Lung (tissue), 12 donors: ENCODE results near the gene KIF23. TPM values are rescaled to one million over a fixed set of nuclear protein-coding genes. Genes with fewer than 3 reads are reported as not detected.

Experiments
- ATAC-seq: fragments of 200-7000 bp; cut with Tn5 transposase; one replicate; pipeline ENCODE4 v1.9.1; 2020; ENCODE audit warnings: moderate number of reproducible peaks; ENCODE audit not compliant: insufficient read depth, low FRiP score
- DNase-seq, 3 donors: peaks; one replicate each; pipeline ENCODE4 v3.0.0-alpha.2; 2013 to 2017
- H3K27ac ChIP-seq, 2 donors: one replicate each; pipeline ENCODE4 v1.5.1; 2013; ENCODE audit warnings: mild to moderate bottlenecking in 2 of 2, moderate library complexity in 2 of 2, control low read depth in 1 of 2, inconsistent platforms in 1 of 2, low read depth in 1 of 2, low read length in 1 of 2
- H3K27me3 ChIP-seq, 3 donors: one replicate each; pipeline ENCODE4 v1.5.1; 2013; ENCODE audit warnings: low read length in 2 of 3; ENCODE audit not compliant: control insufficient read depth in 3 of 3, insufficient read depth in 3 of 3
- H3K36me3 ChIP-seq, 4 donors: one replicate each; pipeline ENCODE4 v1.5.1; 2013; ENCODE audit warnings: low read length in 4 of 4, mild to moderate bottlenecking in 1 of 4, moderate library complexity in 1 of 4; ENCODE audit not compliant: control insufficient read depth in 4 of 4, insufficient read depth in 4 of 4
- H3K4me1 ChIP-seq, 5 donors: one replicate each; pipeline ENCODE4 v1.5.1; 2013; ENCODE audit warnings: low read length in 5 of 5, mild to moderate bottlenecking in 2 of 5, moderate library complexity in 1 of 5; ENCODE audit not compliant: control insufficient read depth in 5 of 5, insufficient read depth in 5 of 5
- H3K4me3 ChIP-seq: one replicate; pipeline ENCODE4 v1.5.1; 2013; ENCODE audit warnings: mild to moderate bottlenecking, control low read depth, moderate library complexity
- H3K9ac ChIP-seq, 2 donors: one replicate each; pipeline ENCODE4 v1.5.1; 2013; ENCODE audit warnings: low read length in 2 of 2, control low read depth in 1 of 2; ENCODE audit not compliant: insufficient read depth in 1 of 2
- H3K9me3 ChIP-seq, 4 donors: one replicate each; pipeline ENCODE4 v1.5.1; 2013; ENCODE audit warnings: low read length in 3 of 4, mild to moderate bottlenecking in 1 of 4, moderate library complexity in 1 of 4; ENCODE audit not compliant: control insufficient read depth in 4 of 4, insufficient read depth in 3 of 4
- CTCF ChIP-seq: IDR thresholded peaks from 2 replicates; pipeline ENCODE4 v1.5.1; 2012; ENCODE audit warnings: mild to moderate bottlenecking; ENCODE audit errors: control extremely low read depth, extremely low read depth
- WGBS, 2 donors: extraction: QIAGEN DNeasy Blood & Tissue Kit; methylation state at CpG; one replicate each; pipeline ENCODE4 v1.1.7; 2013; 5-methylcytosine and 5-hydroxymethylcytosine counted together
- polyA plus RNA-seq, 2 donors: library from polyadenylated mRNA; stranded (reverse); fragments of 200-250 nt; gene quantifications; one replicate each; pipeline ENCODE4 v1.2.1, GENCODE V29; 2013
- total RNA-seq, 2 donors: library from RNA; depleted of rRNA in 1 of 2; stranded (reverse); fragments of >200 nt in 1 of 2; gene quantifications; one replicate each; pipeline ENCODE4 v1.2.1, GENCODE V29; 2014 to 2021
- donor health status: control.
- donor health status: control.
- donor health status: Bipolar disorder and iron deficiency.
- donor health status: healthy.
- donor health status: DM: yes; HTN: yes; CAD: no.

Gene KIF23
- total and polyA plus RNA-seq, 4 donors: 1.4 to 15.4 (median 1.8) TPM

GRCh38 chr15:69475769-69476358 lies 61.7 kb downstream of the KIF23 start:
- peak; percentile 89 for TF ChIP-seq CTCF
- H3K4me1 ChIP-seq: peaks cover 0 to 5% (median 0%) of the 10 kb centered on the region in 5 donors
- H3K9ac ChIP-seq: no peak overlapping the region
- no peaks in the 10 kb centered on the region for H3K27me3 ChIP-seq
- no peak overlapping the region for H3K27ac ChIP-seq
- no peak overlapping the region for H3K4me3 ChIP-seq
- H3K9me3 ChIP-seq: no peaks in the 10 kb centered on the region
- ATAC-seq (peak; percentile 67), DNase-seq (peak; percentile 82 to 84 (median 82))
- no peaks in the 10 kb centered on the region for H3K36me3 ChIP-seq
- 39 to 41% methylated on average over 8 of the region's 8 CpGs for WGBS, 2 donors

DNA sequence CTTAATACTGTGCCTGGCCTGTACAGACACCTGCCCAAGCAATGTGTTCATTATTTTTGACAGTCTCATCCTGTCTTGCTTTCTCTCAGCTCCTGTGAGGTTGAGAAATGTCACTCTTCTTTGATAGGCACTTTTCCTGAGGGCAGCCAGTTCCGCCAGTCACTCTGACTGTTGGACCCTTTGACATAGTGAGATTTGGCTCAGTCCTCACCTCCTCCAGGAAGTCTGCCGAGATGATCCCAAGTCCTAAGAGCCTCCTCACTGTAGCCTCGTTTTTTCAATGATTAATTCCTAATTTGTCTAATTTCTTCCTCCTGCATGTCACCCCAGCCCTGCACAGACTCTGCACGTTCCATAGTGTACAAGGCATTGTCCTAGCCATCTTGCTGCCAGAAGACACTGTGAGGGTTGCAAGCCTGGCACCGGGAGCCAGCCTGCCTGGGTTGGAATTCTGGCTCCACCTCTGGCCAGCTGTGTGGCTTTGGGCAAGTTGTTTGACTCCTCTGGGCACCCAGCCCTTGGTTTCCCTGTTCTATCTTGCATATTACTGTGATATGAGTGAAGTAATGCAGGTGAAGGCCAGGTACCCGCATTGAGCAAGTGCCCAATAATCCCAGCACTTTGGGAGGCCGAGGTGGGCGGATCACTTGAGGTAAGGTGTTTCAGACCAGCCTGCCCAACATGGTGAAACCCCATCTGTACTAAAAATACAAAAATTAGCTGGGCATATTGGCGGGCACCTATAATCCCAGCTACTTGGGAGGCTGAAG lies 62.7 kb downstream of the KIF23 start:
- Histone ChIP-seq H3K36me3 (no peaks in the 10 kb centered on the region), H3K9ac (no peak overlapping the region), H3K27ac (no peak overlapping the region), H3K4me1 (peaks cover 0 to 5% (median 0%) of the 10 kb centered on the region in 5 donors), H3K4me3 (no peak overlapping the region), H3K27me3 (no peaks in the 10 kb centered on the region), H3K9me3 (no peaks in the 10 kb centered on the region)
- ATAC-seq (no peak), DNase-seq (no peak)
- WGBS, 2 donors: 87 to 90% methylated on average over 9 of the region's 9 CpGs
- TF ChIP-seq CTCF: no peak

GRCh38 chr15:69478259-69478781 lies 64.2 kb downstream of the KIF23 start:
- TF ChIP-seq CTCF: peak; percentile 42
- no peak overlapping the region for H3K4me3 ChIP-seq
- no peaks in the 10 kb centered on the region for H3K4me1 ChIP-seq
- no peaks in the 10 kb centered on the region for H3K36me3 ChIP-seq
- DNase-seq: peak; percentile 69 to 83 (median 75)
- no peaks in the 10 kb centered on the region for H3K27me3 ChIP-seq
- H3K9ac ChIP-seq: no peak overlapping the region
- no peak for ATAC-seq
- WGBS, 2 donors: 35 to 38% methylated on average over 13 of the region's 13 CpGs
- no peak overlapping the region for H3K27ac ChIP-seq
- no peaks in the 10 kb centered on the region for H3K9me3 ChIP-seq
